OCI-M1 (cell line): Measurements from ENCODE around the gene MTHFD1L.

Experiments used
- DNase-seq: peaks from one replicate; lab custom pipeline; 2025; lab: John Stamatoyannopoulos, UW

Gene MTHFD1L

GRCh38 chr6:150898399-150899170, 33.1 kb downstream of the MTHFD1L start:
- DNase-seq = no peak

GRCh38 chr6:150899231-150899630, 33.7 kb downstream of the MTHFD1L start:
- DNase-seq = no peak

GRCh38 chr6:150900049-150900448, 34.5 kb downstream of the MTHFD1L start:
- no peak for DNase-seq

GRCh38 chr6:150902142-150902776, 36.8 kb downstream of the MTHFD1L start:
- peak; percentile 27 for DNase-seq

- DNase-seq = peak; percentile 23
Observed at GRCh38 chr6:150905769-150906168, 40.3 kb downstream of the MTHFD1L start.

- no peak for DNase-seq
Observed at GRCh38 chr6:150906641-150907326, 41.3 kb downstream of the MTHFD1L start.

GRCh38 chr6:150907383-150907782, 41.9 kb downstream of the MTHFD1L start:
- no peak for DNase-seq

- no peak for DNase-seq
Observed at GRCh38 chr6:150908901-150909300, 43.4 kb downstream of the MTHFD1L start.

GRCh38 chr6:150910561-150910960, 45.1 kb downstream of the MTHFD1L start:
- DNase-seq = no peak

GRCh38 chr6:150914372-150914771, 48.9 kb downstream of the MTHFD1L start:
- no peak for DNase-seq

GRCh38 chr6:150915131-150915879, 49.8 kb downstream of the MTHFD1L start:
- no peak for DNase-seq

GRCh38 chr6:150915880-150916265, 50.4 kb downstream of the MTHFD1L start:
- DNase-seq = no peak

- no peak for DNase-seq
Observed at GRCh38 chr6:150919938-150920337, 54.4 kb downstream of the MTHFD1L start.

GRCh38 chr6:150922137-150922536, 56.6 kb downstream of the MTHFD1L start:
- no peak for DNase-seq

GRCh38 chr6:150924808-150925589, 59.5 kb downstream of the MTHFD1L start:
- no peak for DNase-seq

- DNase-seq = no peak
Observed at GRCh38 chr6:150925590-150925928, 60.1 kb downstream of the MTHFD1L start.

- DNase-seq = no peak
Observed at GRCh38 chr6:150925976-150926375, 60.5 kb downstream of the MTHFD1L start.

GRCh38 chr6:150928882-150929281, 63.4 kb downstream of the MTHFD1L start:
- DNase-seq = no peak

- no peak for DNase-seq
Observed at GRCh38 chr6:150929416-150929815, 63.9 kb downstream of the MTHFD1L start.

GRCh38 chr6:150930841-150931240, 65.3 kb downstream of the MTHFD1L start:
- no peak for DNase-seq

- no peak for DNase-seq
Observed at GRCh38 chr6:150931405-150931804, 65.9 kb downstream of the MTHFD1L start.

- DNase-seq = no peak
Observed at GRCh38 chr6:150932996-150933395, 67.5 kb downstream of the MTHFD1L start.
